ENCODE data around the gene CCDC172. TPM values are rescaled to one million over a fixed set of nuclear protein-coding genes. Genes with fewer than 3 reads are reported as not detected.

Gene CCDC172
- total and polyA plus RNA-seq, 2 of the 4 experiments (the other 2 are of a cell fraction), result not detected

DNA sequence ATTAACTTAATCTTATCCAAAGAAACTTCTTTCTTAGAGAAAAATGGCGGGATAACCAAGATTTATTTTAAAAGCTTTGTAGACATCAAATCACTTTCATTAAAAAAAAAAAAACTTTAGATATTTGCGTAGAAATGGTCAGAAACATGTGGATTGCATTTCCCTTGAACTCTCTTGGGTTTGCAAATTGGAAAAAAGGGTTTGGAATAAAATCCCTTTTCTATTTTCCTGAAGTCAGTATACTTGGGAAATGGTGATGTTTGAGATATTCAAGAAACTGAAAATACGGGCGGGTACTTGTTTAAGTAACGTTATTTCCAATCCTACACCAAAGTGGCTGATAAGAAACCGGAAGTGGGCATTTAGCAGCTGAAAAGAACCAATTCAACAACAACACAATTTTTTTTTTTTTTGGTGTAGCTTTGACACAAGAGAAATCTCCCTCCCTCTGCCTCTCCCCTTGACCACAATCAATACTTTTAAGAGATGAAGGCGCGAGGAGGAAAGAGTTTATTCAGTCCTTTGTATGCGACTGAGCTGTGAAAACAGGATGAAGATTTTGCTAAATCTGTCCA, 37.5 kb upstream of the CCDC172 start:
- H2AK9ac ChIP-seq (replicated peaks; ENCODE audit: low read depth, low read length, poor library complexity), result no peak overlapping the region
- H4K20me1 ChIP-seq (ENCODE audit: insufficient read depth, low read length), result no peaks in the 10 kb centered on the region
- no peak overlapping the region for H3K14ac ChIP-seq (replicated peaks; ENCODE audit: low read depth, low read length)
- no peaks in the 10 kb centered on the region for H3K36me3 ChIP-seq (ENCODE audit: control insufficient read depth, insufficient read depth, low read length)
- no peak overlapping the region for H4K8ac ChIP-seq (ENCODE audit: low read depth in 2 of 2, low read length in 2 of 2)
- H2BK5ac ChIP-seq (ENCODE audit: low read depth, low read length, poor library complexity, severe bottlenecking), result no peak overlapping the region
- dilution Hi-C loops (cut with HindIII; ENCODE audit: low sequenced_read_pairs, unreplicated experiment), result no loop called here
- no peak overlapping the region for H2BK120ac ChIP-seq (ENCODE audit: low read depth, low read length)
- H3K4me2 ChIP-seq (ENCODE audit: low read depth, low read length), result no peak overlapping the region
- CTCF ChIA-PET, result interaction anchor here (0.7 to 2.8 kb wide), 10 partner anchors 13 to 587 kb away, joined by 3 to 19 read pairs (median 4); partner anchors contain the start of gene GFRA1
- H3K4me1 ChIP-seq (ENCODE audit: control insufficient read depth, insufficient read depth, low read length), result no peaks in the 10 kb centered on the region
- no peak overlapping the region for H3K4ac ChIP-seq (ENCODE audit: low read depth, low read length)
- no peak overlapping the region for H2AK5ac ChIP-seq (ENCODE audit: low read depth, low read length)
- DNase-seq, result no peak
- intact Hi-C loops (cut with micrococcal nuclease), result loop anchor here (1.0 to 10.0 kb wide), 2 partner anchors 457 to 932 kb away; no protein-coding TSS in a partner anchor
- H3K56ac ChIP-seq (ENCODE audit: extremely low read depth, insufficient read depth, low read length), result no peak overlapping the region
- ATAC-seq (ENCODE audit: low read depth), result no peak
- BruUV-seq (replicated peaks), result no TSS peak
- no peaks in the 10 kb centered on the region for H3K79me1 ChIP-seq (ENCODE audit: low read depth in 1 of 2, low read length in 2 of 2)
- H3K9me3 ChIP-seq (ENCODE audit: control insufficient read depth, insufficient read depth, low read length), result no peaks in the 10 kb centered on the region
- no peak overlapping the region for H3K27ac ChIP-seq (ENCODE audit: insufficient read depth, low read length)
- H3K9me1 ChIP-seq (ENCODE audit: insufficient read depth, low read length), result no peaks in the 10 kb centered on the region
- POLR2A ChIA-PET (ENCODE audit: unreplicated experiment), result interaction anchor here (0.7 kb wide), 1 partner anchor 383 kb away, joined by 6 read pairs; no protein-coding TSS in a partner anchor
- H2BK20ac ChIP-seq (ENCODE audit: low read depth, low read length), result no peak overlapping the region
- WGBS, 2 experiments (ENCODE audit: extremely low coverage in 2 of 2, insufficient read length in 1 of 2), result no CpG with 5 or more reads among the region's 9 CpGs
- no peak overlapping the region for H3K18ac ChIP-seq (ENCODE audit: low read depth, low read length)
- H3K27me3 ChIP-seq (ENCODE audit: control insufficient read depth, insufficient read depth, low read length), result peaks cover 2% of the 10 kb centered on the region; the same call in 1 of the 2 replicates
- H2AFZ ChIP-seq (replicated peaks; ENCODE audit: low read length, poor library complexity), result no peak overlapping the region
- H4K5ac ChIP-seq (ENCODE audit: low read depth, low read length), result no peak overlapping the region
- no peak for TF ChIP-seq SMC3 (IDR thresholded peaks at IDR 0.05; ENCODE audit: low read depth, low read length)
- TF ChIP-seq, protein P1, sequence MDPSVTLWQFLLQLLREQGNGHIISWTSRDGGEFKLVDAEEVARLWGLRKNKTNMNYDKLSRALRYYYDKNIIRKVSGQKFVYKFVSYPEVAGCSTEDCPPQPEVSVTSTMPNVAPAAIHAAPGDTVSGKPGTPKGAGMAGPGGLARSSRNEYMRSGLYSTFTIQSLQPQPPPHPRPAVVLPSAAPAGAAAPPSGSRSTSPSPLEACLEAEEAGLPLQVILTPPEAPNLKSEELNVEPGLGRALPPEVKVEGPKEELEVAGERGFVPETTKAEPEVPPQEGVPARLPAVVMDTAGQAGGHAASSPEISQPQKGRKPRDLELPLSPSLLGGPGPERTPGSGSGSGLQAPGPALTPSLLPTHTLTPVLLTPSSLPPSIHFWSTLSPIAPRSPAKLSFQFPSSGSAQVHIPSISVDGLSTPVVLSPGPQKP (IDR thresholded peaks at IDR 0.05; ENCODE audit: borderline replicate concordance, low read depth, low read length), result no peak
- TF ChIP-seq MAFK (IDR thresholded peaks at IDR 0.05; ENCODE audit: low read depth, low read length), result no peak
- TF ChIP-seq, protein P2, sequence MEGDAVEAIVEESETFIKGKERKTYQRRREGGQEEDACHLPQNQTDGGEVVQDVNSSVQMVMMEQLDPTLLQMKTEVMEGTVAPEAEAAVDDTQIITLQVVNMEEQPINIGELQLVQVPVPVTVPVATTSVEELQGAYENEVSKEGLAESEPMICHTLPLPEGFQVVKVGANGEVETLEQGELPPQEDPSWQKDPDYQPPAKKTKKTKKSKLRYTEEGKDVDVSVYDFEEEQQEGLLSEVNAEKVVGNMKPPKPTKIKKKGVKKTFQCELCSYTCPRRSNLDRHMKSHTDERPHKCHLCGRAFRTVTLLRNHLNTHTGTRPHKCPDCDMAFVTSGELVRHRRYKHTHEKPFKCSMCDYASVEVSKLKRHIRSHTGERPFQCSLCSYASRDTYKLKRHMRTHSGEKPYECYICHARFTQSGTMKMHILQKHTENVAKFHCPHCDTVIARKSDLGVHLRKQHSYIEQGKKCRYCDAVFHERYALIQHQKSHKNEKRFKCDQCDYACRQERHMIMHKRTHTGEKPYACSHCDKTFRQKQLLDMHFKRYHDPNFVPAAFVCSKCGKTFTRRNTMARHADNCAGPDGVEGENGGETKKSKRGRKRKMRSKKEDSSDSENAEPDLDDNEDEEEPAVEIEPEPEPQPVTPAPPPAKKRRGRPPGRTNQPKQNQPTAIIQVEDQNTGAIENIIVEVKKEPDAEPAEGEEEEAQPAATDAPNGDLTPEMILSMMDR (conservative IDR thresholded peaks at IDR 0.05; ENCODE audit: low read depth, low read length), result no peak
- TF ChIP-seq RFX5 (IDR thresholded peaks at IDR 0.05; ENCODE audit: low read depth, low read length), result no peak
- no peak for TF ChIP-seq RCOR1 (IDR thresholded peaks at IDR 0.05; ENCODE audit: insufficient replicate concordance, low read length)
- TF ChIP-seq BHLHE40 (IDR thresholded peaks at IDR 0.05; ENCODE audit: low read depth, low read length), result no peak
- TF ChIP-seq CEBPB (IDR thresholded peaks at IDR 0.05; ENCODE audit: low read depth, low read length), result no peak
- TF ChIP-seq FOS (IDR thresholded peaks at IDR 0.05; ENCODE audit: low read depth, low read length), result no peak
- no peak for TF ChIP-seq RAD21 (IDR thresholded peaks at IDR 0.05; ENCODE audit: low read length)
- TF ChIP-seq POLR2A (IDR thresholded peaks at IDR 0.05; ENCODE audit: low read depth, low read length), result no peak
- no peak for TF ChIP-seq CHD1 (IDR thresholded peaks at IDR 0.05; ENCODE audit: low read depth, low read length)
- no peak for TF ChIP-seq MXI1 (IDR thresholded peaks at IDR 0.05; ENCODE audit: borderline replicate concordance, low read depth, low read length)
- no peak for TF ChIP-seq NFE2L2 (IDR thresholded peaks at IDR 0.05; ENCODE audit: low read depth, low read length)
- TF ChIP-seq, protein P3, sequence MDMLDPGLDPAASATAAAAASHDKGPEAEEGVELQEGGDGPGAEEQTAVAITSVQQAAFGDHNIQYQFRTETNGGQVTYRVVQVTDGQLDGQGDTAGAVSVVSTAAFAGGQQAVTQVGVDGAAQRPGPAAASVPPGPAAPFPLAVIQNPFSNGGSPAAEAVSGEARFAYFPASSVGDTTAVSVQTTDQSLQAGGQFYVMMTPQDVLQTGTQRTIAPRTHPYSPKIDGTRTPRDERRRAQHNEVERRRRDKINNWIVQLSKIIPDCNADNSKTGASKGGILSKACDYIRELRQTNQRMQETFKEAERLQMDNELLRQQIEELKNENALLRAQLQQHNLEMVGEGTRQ (IDR thresholded peaks at IDR 0.05; ENCODE audit: low read depth, low read length), result no peak
- no peak for TF ChIP-seq MAZ (IDR thresholded peaks at IDR 0.05; ENCODE audit: borderline replicate concordance, low read depth, low read length)
- H2BK15ac ChIP-seq (ENCODE audit: low read depth, low read length), result no peak overlapping the region
- no peak overlapping the region for H4K91ac ChIP-seq (ENCODE audit: insufficient read depth, low read depth, low read length)
- in situ Hi-C loops (cut with MboI; ENCODE audit: low sequenced_read_pairs), result loop anchor here (5.0 kb wide), 2 partner anchors 489 to 579 kb away; no protein-coding TSS in a partner anchor
- no peak overlapping the region for H3K4me3 ChIP-seq (ENCODE audit: insufficient read depth, low read depth, low read length)
- no peak overlapping the region for H3K23ac ChIP-seq (ENCODE audit: low read depth, low read length)
- H3K9ac ChIP-seq (ENCODE audit: low read depth, low read length), result no peak overlapping the region

Measured in IMR-90 (cell line).